NB4 (cell line): ENCODE data around the gene CCL15.

ENCODE experiments used
- MYC ChIP-seq: IDR thresholded peaks from 2 replicates; pipeline ENCODE4 v1.6.1; 2011; ENCODE audit warnings: low read depth, low read length
- POLR2A ChIP-seq: IDR thresholded peaks from 2 replicates; pipeline ENCODE4 v1.6.1; 2011; ENCODE audit warnings: mild to moderate bottlenecking; ENCODE audit not compliant: insufficient read length; ENCODE audit errors: extremely low read depth
- TF ChIP-seq, protein P1 (sequence below): IDR thresholded peaks from one replicate; pipeline ENCODE4 v1.5.1; 2012; ENCODE audit warnings: low read depth, low read length

GRCh38 chr17:36008998-36009665 is 7.8 kb upstream of the CCL15 start:
- TF ChIP-seq, protein P1, sequence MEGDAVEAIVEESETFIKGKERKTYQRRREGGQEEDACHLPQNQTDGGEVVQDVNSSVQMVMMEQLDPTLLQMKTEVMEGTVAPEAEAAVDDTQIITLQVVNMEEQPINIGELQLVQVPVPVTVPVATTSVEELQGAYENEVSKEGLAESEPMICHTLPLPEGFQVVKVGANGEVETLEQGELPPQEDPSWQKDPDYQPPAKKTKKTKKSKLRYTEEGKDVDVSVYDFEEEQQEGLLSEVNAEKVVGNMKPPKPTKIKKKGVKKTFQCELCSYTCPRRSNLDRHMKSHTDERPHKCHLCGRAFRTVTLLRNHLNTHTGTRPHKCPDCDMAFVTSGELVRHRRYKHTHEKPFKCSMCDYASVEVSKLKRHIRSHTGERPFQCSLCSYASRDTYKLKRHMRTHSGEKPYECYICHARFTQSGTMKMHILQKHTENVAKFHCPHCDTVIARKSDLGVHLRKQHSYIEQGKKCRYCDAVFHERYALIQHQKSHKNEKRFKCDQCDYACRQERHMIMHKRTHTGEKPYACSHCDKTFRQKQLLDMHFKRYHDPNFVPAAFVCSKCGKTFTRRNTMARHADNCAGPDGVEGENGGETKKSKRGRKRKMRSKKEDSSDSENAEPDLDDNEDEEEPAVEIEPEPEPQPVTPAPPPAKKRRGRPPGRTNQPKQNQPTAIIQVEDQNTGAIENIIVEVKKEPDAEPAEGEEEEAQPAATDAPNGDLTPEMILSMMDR, result peak; percentile 50
- TF ChIP-seq POLR2A (no peak), MYC (no peak)
